HUES64 (cell line): ENCODE data around the gene ABCB8.

Experiments used
- H3K27ac ChIP-seq: 2 replicates; pipeline ENCODE4 v1.7.0; 2013; ENCODE audit warnings: low read depth, low read length, inconsistent platforms
- H3K27me3 ChIP-seq: 2 replicates; pipeline ENCODE4 v1.6.1; 2013; ENCODE audit warnings: mild to moderate bottlenecking, low read length; ENCODE audit not compliant: insufficient read depth
- H3K36me3 ChIP-seq: 2 replicates; pipeline ENCODE4 v1.6.1; 2013; ENCODE audit warnings: mild to moderate bottlenecking, low read length; ENCODE audit not compliant: insufficient read depth
- H3K4me1 ChIP-seq: 2 replicates; pipeline ENCODE4 v1.6.1; 2013; ENCODE audit warnings: mild to moderate bottlenecking, low read length, moderate library complexity; ENCODE audit not compliant: insufficient read depth
- H3K4me3 ChIP-seq: 2 replicates; pipeline ENCODE4 v1.5.1; 2013; ENCODE audit warnings: mild to moderate bottlenecking, low read length, moderate library complexity
- H3K9ac ChIP-seq: 2 replicates; pipeline ENCODE4 v1.6.1; 2013; ENCODE audit warnings: mild to moderate bottlenecking, low read depth, low read length
- H3K9me3 ChIP-seq: 2 replicates; pipeline ENCODE4 v1.6.1; 2013; ENCODE audit warnings: low read depth, low read length; ENCODE audit not compliant: insufficient read depth
- WGBS: fragments of 150-250, 120-280 bp; methylation state at CpG from one replicate; pipeline ENCODE4 v1.1.7; 2013; ENCODE audit warnings: missing lambda C conversion rate; 5-methylcytosine and 5-hydroxymethylcytosine counted together

Gene ABCB8

GRCh38 chr7:151060113-151060415 is 31.8 kb downstream of the ABCB8 start:
- Histone ChIP-seq H3K36me3 (peaks cover 8% of the 10 kb centered on the region), H3K4me1 (peaks cover 35% of the 10 kb centered on the region), H3K27me3 (peaks cover 32% of the 10 kb centered on the region), H3K9me3 (no peaks in the 10 kb centered on the region), H3K9ac (peak overlapping the region; percentile 51), H3K4me3 (peak overlapping the region; percentile 86), H3K27ac (no peak overlapping the region)
- 1% methylated on average over 16 of the region's 17 CpGs for WGBS

DNA sequence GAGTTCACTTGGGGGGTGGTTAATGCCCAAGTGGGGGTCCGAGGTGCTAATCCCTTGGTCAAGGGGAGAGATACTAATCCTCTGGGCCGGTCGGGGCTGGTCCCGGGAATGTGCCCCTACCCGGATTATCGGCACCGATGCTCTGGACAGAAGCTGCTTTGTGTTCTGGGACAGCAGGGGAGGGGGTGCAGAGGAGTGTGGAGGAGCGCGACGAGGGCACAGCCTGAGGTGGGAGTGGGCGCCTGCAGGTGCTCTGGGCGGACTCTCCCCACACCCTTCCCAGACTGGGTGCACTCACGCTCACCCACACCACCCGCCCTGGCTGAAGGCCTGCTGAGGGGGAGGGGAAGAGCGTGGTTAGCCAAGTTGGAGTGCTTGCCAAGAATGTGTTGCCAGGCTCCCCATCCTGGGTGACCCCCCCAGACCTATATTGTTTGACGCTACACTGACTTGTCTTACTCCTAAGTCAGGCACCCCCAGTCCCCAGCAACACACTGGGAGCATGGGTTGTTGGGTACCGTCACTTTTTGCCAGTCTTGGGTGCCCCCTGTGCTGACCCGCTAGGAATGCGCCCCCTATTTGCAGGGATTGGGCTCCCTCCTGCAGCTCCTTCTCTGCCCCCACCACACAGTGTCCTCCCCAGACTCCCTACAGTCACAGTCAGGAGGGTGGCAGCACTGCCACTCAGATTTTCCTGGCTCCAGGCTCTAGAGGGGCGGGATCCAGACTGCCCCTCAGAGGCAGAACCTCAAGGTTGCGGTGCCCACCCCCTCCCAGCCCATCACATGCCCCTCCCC is 32.4 kb downstream of the ABCB8 start:
- no peaks in the 10 kb centered on the region for H3K9me3 ChIP-seq
- H3K4me1 ChIP-seq = peaks cover 35% of the 10 kb centered on the region
- H3K27me3 ChIP-seq = peaks cover 31% of the 10 kb centered on the region
- H3K27ac ChIP-seq = no peak overlapping the region
- 8% methylated on average over 16 of the region's 21 CpGs for WGBS
- H3K4me3 ChIP-seq = peak overlapping the region; percentile 86
- peak overlapping the region; percentile 51 for H3K9ac ChIP-seq
- H3K36me3 ChIP-seq = peaks cover 13% of the 10 kb centered on the region

GRCh38 chr7:151061213-151062110 is 33.2 kb downstream of the ABCB8 start:
- Histone ChIP-seq H3K9me3 (no peaks in the 10 kb centered on the region), H3K4me3 (peak overlapping the region; percentile 39), H3K9ac (peak overlapping the region; percentile 2; the same call in 1 of the 2 replicates), H3K27me3 (peaks cover 23% of the 10 kb centered on the region), H3K4me1 (peaks cover 32% of the 10 kb centered on the region), H3K27ac (no peak overlapping the region; the same call in 1 of the 2 replicates), H3K36me3 (peaks cover 20% of the 10 kb centered on the region)
- WGBS = 16% methylated on average over 33 of the region's 33 CpGs

GRCh38 chr7:151062111-151062398 is 33.8 kb downstream of the ABCB8 start:
- Histone ChIP-seq H3K4me3 (peak overlapping the region; percentile 39), H3K4me1 (peaks cover 30% of the 10 kb centered on the region), H3K36me3 (peaks cover 26% of the 10 kb centered on the region), H3K9ac (peak overlapping the region; percentile 2; the same call in 1 of the 2 replicates), H3K27ac (no peak overlapping the region; the same call in 1 of the 2 replicates), H3K9me3 (no peaks in the 10 kb centered on the region), H3K27me3 (peaks cover 17% of the 10 kb centered on the region; the same call in 1 of the 2 replicates)
- WGBS = 10% methylated on average over 11 of the region's 11 CpGs

DNA sequence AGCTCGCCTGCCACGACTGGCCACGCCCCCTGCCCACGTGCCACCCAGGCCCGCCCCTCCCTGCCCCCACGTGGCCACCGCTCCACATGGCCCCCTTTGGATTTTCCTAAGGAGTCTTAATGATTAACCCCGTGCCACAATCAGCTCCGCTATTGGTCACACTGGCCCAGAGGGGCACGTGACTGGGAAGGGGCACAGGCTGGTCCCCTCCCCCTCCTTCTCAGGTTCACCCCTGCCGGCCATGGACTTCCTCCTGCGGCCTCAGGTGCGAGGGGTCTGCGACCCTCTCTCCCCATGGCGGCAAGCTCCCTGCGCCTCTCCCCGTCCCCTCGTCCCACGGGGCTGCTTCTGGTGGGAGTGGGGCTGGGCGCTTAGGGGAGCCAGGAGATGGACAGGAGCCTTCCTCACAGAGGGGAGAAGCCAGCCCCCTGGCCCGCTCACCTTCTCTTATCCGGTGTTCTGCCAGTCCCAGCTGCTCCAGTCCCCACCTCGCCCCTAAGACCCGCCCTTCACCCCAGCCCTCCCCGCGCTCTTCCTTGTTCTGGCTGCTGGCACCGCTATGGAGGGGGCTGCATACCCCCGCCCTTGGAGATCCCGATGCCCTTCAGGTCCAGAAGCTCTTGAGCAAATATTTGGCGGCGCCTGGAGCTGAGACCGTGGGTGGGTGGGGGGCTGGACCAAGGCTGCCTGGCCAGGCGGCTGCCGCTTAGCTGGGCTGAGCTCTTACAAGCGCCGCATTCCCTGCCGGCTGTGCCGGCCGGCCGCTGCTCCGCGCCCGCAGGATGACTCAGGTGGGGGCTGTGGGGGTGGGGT is 34.4 kb downstream of the ABCB8 start:
- H3K27ac ChIP-seq = peak overlapping the region; percentile 91
- peaks cover 13% of the 10 kb centered on the region; the same call in 1 of the 2 replicates for H3K27me3 ChIP-seq
- H3K4me3 ChIP-seq = peak overlapping the region; percentile 63
- WGBS = 1% methylated on average over 36 of the region's 43 CpGs
- H3K9me3 ChIP-seq = no peaks in the 10 kb centered on the region
- peak overlapping the region; percentile 71 for H3K9ac ChIP-seq
- H3K36me3 ChIP-seq = peaks cover 32% of the 10 kb centered on the region
- H3K4me1 ChIP-seq = peaks cover 30% of the 10 kb centered on the region

- Histone ChIP-seq H3K27ac (no peak overlapping the region), H3K36me3 (peaks cover 38% of the 10 kb centered on the region), H3K4me3 (peak overlapping the region; percentile 63), H3K9ac (0 out of 2 replicates have a peak overlapping the region, but pooled peaks have one; percentile 8), H3K4me1 (peaks cover 30% of the 10 kb centered on the region), H3K27me3 (peaks cover 13% of the 10 kb centered on the region; the same call in 1 of the 2 replicates), H3K9me3 (no peaks in the 10 kb centered on the region)
- 7% methylated on average over 11 of the region's 11 CpGs for WGBS
These were observed 34.9 kb downstream of the ABCB8 start for GRCh38 chr7:151063212-151063561.

DNA sequence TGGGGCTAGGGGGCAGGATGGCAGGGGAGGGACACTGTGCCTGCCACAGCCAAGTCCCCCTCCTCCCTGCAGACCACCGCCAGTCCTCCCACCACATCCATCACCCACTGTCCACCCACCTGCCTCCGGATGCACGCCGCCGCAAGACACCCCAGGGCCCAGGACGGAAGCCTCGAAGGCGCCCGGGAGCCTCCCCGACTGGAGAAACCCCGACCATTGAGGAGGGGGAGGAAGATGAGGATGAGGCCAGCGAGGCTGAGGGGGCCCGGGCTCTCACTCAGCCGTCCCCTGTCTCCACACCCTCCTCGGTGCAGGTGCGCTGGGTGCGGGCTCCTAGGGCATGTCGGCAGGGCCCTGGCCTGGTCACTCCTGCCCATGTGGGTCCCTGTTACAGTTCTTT is 36.2 kb downstream of the ABCB8 start:
- Histone ChIP-seq H3K9me3 (no peaks in the 10 kb centered on the region), H3K27ac (no peak overlapping the region), H3K4me1 (peaks cover 20% of the 10 kb centered on the region), H3K27me3 (peaks cover 7% of the 10 kb centered on the region; the same call in 1 of the 2 replicates), H3K4me3 (no peak overlapping the region), H3K9ac (no peak overlapping the region), H3K36me3 (peaks cover 48% of the 10 kb centered on the region)
- WGBS = 95% methylated on average over 18 of the region's 18 CpGs

DNA sequence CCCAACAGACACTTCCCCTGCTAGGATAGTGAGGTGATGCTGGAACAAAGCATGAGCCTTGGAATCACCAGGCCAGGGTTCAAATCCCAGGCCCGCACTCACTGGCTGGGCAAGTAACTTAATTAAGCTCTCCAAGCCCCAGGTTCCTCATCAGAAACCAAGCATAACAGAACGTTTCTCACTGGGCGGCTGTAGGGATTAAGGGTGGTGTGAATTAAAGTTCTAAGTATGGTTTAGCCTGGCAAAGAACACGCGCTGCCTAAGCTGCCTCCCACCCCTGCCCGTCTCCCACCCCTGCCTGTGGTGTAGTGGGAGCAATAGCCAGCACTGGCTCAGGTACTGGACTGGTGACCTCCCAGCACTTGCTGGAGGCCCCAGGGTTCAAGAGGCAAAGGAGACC is 36.7 kb downstream of the ABCB8 start:
- Histone ChIP-seq H3K36me3 (peaks cover 54% of the 10 kb centered on the region), H3K9me3 (no peaks in the 10 kb centered on the region), H3K4me3 (no peak overlapping the region), H3K9ac (no peak overlapping the region), H3K27me3 (peaks cover 7% of the 10 kb centered on the region; the same call in 1 of the 2 replicates), H3K27ac (no peak overlapping the region), H3K4me1 (peaks cover 20% of the 10 kb centered on the region)
- 94% methylated on average over 6 of the region's 6 CpGs for WGBS

GRCh38 chr7:151065516-151065915 is 37.3 kb downstream of the ABCB8 start:
- WGBS = 95% methylated on average over 14 of the region's 14 CpGs
- Histone ChIP-seq H3K9ac (no peak overlapping the region), H3K27me3 (peaks cover 4% of the 10 kb centered on the region; the same call in 1 of the 2 replicates), H3K4me3 (no peak overlapping the region), H3K9me3 (no peaks in the 10 kb centered on the region), H3K27ac (no peak overlapping the region), H3K36me3 (peaks cover 59% of the 10 kb centered on the region), H3K4me1 (peaks cover 17% of the 10 kb centered on the region)

DNA sequence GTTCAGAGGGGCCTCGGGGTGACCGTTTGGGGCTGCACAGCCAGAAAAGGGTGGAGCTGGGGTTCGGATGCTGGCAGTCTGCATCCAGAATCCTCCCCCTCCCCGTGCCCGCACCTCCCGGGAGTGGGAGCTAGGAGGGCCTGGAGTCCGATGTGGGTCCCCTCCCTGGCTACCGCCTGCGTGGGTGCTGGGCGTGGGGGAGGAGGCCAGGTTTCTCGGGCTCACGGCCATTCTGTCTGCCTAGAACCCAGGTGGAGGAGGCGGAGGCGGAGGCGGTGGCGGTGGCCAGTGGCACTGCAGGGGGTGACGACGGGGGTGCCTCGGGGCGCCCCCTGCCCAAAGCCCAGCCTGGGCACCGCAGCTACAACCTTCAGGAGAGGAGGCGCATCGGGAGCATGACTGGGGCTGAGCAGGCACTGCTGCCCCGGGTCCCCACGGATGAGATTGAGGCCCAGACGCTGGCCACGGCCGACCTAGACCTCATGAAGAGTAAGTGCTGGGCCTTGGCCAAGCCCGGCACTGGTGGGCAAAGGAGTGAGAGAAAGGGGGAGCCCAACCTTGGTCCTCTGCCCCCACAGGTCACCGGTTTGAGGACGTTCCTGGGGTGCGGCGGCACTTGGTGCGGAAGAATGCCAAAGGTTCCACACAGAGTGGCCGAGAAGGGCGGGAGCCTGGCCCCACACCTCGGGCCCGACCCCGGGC is 38.2 kb downstream of the ABCB8 start:
- Histone ChIP-seq H3K36me3 (peaks cover 66% of the 10 kb centered on the region), H3K9me3 (no peaks in the 10 kb centered on the region), H3K4me3 (no peak overlapping the region), H3K9ac (no peak overlapping the region), H3K27ac (no peak overlapping the region), H3K27me3 (no peaks in the 10 kb centered on the region), H3K4me1 (peaks cover 10% of the 10 kb centered on the region)
- WGBS = 95% methylated on average over 39 of the region's 39 CpGs
